ENCODE data around the gene GTF2H1.

GRCh38 chr11:18366286-18366685, 43.9 kb downstream of the GTF2H1 start:
- TF ChIP-seq POLR2A (IDR thresholded peaks at IDR 0.05) (no peak), CTCF (IDR thresholded peaks at IDR 0.05) (no peak)
